HG03139 (cell line): ENCODE results near the gene RXFP2.

Source experiments
- ATAC-seq: cut with Tn5 transposase; IDR thresholded peaks from one replicate; pipeline ENCODE4 v1.9.1; 2021; ENCODE audit not compliant: unreplicated experiment

RXFP2 gene

GRCh38 chr13:31824705-31825517 is 85.6 kb downstream of the RXFP2 start:
- ATAC-seq = no peak

GRCh38 chr13:31826521-31826920 is 87.2 kb downstream of the RXFP2 start:
- ATAC-seq = no peak

GRCh38 chr13:31827707-31828106 is 88.4 kb downstream of the RXFP2 start:
- no peak for ATAC-seq

GRCh38 chr13:31835932-31836331 is 96.6 kb downstream of the RXFP2 start:
- ATAC-seq = no peak

- ATAC-seq = no peak
Observed at GRCh38 chr13:31843044-31843443, 103.7 kb downstream of the RXFP2 start.

- ATAC-seq = peak; percentile 98
Observed at GRCh38 chr13:31846182-31846938, 107.0 kb downstream of the RXFP2 start.

GRCh38 chr13:31846961-31847752 is 107.8 kb downstream of the RXFP2 start:
- ATAC-seq = no peak

- ATAC-seq = no peak
Observed at GRCh38 chr13:31848621-31849020, 109.3 kb downstream of the RXFP2 start.

- ATAC-seq = no peak
Observed at GRCh38 chr13:31849206-31849605, 109.9 kb downstream of the RXFP2 start.

- no peak for ATAC-seq
Observed at GRCh38 chr13:31850041-31850555, 110.8 kb downstream of the RXFP2 start.

GRCh38 chr13:31851216-31851615 is 111.9 kb downstream of the RXFP2 start:
- ATAC-seq = no peak
